PC-9 (cell line): ENCODE results near the gene STUM. TPM values are rescaled to one million over a fixed set of nuclear protein-coding genes. Genes with fewer than 3 reads are reported as not detected.

Experiments used
- BruUV-seq: library from RNA; stranded (reverse); fragments of 400-500 nt; replicated peaks from 2 replicates; lab custom pipeline; 2021; lab: Mats Ljungman, UMichigan
- CTCF ChIA-PET: fragments of 300-600 bp; sonication (Branson Sonifier 250); formaldehyde crosslinking; loops from one replicate; lab custom pipeline; 2022; ENCODE audit warnings: antibody characterized with exemption; lab: Charles Lee
- POLR2A ChIA-PET: fragments of 300-600 bp; sonication (Branson Sonifier 250); formaldehyde crosslinking; loops from one replicate; lab custom pipeline; 2022; ENCODE audit warnings: antibody characterized with exemption; ENCODE audit not compliant: unreplicated experiment; lab: Charles Lee
- DNase-seq, 2 experiments: peaks; one replicate each; pipeline versions ENCODE4 v3.0.0 to v3.0.0-alpha.2; 2015 to 2022; ENCODE audit warnings: mixed read lengths in 1 of 2
- H2AFZ ChIP-seq: fragments of 200-600 bp; sonication (generic); 2 replicates; pipeline ENCODE4 v1.8.1; 2017; ENCODE audit warnings: antibody characterized with exemption
- H3F3A ChIP-seq: fragments of 200-600 bp; sonication (generic); 2 replicates; pipeline ENCODE4 v1.8.1; 2017; ENCODE audit warnings: antibody characterized with exemption, mild to moderate bottlenecking, low read depth; ENCODE audit not compliant: insufficient read depth
- H3K27ac ChIP-seq: fragments of 200-600 bp; sonication (generic); 2 replicates; pipeline ENCODE4 v1.6.1; 2016; ENCODE audit warnings: mixed run types
- H3K27me3 ChIP-seq: fragments of 200-600 bp; sonication (generic); 2 replicates; pipeline ENCODE4 v1.6.1; 2016; ENCODE audit warnings: low read depth, mixed run types; ENCODE audit not compliant: insufficient read depth
- H3K36me3 ChIP-seq: fragments of 200-600 bp; sonication (generic); 2 replicates; pipeline ENCODE4 v1.6.1; 2016; ENCODE audit warnings: low read depth, mixed run types
- H3K4me1 ChIP-seq: fragments of 200-600 bp; sonication (generic); replicated peaks from 2 replicates; pipeline ENCODE4 v1.6.1; 2016; ENCODE audit warnings: mixed run types; ENCODE audit not compliant: insufficient read depth
- H3K4me2 ChIP-seq: fragments of 200-600 bp; sonication (generic); 2 replicates; pipeline ENCODE4 v1.6.1; 2017; ENCODE audit warnings: mixed run types
- H3K4me3 ChIP-seq: fragments of 200-600 bp; sonication (generic); 2 replicates; pipeline ENCODE4 v1.6.1; 2016; ENCODE audit warnings: mixed run types
- H3K79me2 ChIP-seq: fragments of 200-600 bp; sonication (generic); 2 replicates; pipeline ENCODE4 v1.6.1; 2017; ENCODE audit warnings: low read depth, mixed run types
- H3K9me2 ChIP-seq: fragments of 200-600 bp; sonication (generic); 2 replicates; pipeline ENCODE4 v1.8.1; 2017; ENCODE audit warnings: mild to moderate bottlenecking; ENCODE audit not compliant: insufficient read depth
- H3K9me3 ChIP-seq: fragments of 200-600 bp; sonication (generic); 2 replicates; pipeline ENCODE4 v1.8.1; 2016; ENCODE audit warnings: low read depth; ENCODE audit not compliant: insufficient read depth
- H4K20me1 ChIP-seq: fragments of 200-600 bp; sonication (generic); 2 replicates; pipeline ENCODE4 v1.8.1; 2017; ENCODE audit not compliant: insufficient read depth
- EZH2 ChIP-seq: fragments of 200-600 bp; sonication (generic); IDR thresholded peaks from 2 replicates; pipeline ENCODE4 v1.8.0; 2017; ENCODE audit warnings: antibody characterized with exemption, low read depth
- intact Hi-C: fragments of 100-400 bp; cut with micrococcal nuclease; formaldehyde crosslinking; loops from one replicate; pipeline ENCODE4 v1.10.0; 2022; ENCODE audit not compliant: unreplicated experiment
- total RNA-seq: library from RNA; stranded (reverse); gene quantifications from 2 replicates; pipeline ENCODE4 v1.2.3, GENCODE V29; 2021
- TF ChIP-seq, protein P1 (sequence below): fragments of 200-600 bp; sonication (generic); conservative IDR thresholded peaks from 2 replicates; pipeline ENCODE4 v1.6.1; 2017; ENCODE audit warnings: mixed run types, antibody characterized with exemption, mild to moderate bottlenecking, moderate library complexity

Gene STUM
- total RNA-seq, 1 experiment from 2014 or later = not detected

DNA sequence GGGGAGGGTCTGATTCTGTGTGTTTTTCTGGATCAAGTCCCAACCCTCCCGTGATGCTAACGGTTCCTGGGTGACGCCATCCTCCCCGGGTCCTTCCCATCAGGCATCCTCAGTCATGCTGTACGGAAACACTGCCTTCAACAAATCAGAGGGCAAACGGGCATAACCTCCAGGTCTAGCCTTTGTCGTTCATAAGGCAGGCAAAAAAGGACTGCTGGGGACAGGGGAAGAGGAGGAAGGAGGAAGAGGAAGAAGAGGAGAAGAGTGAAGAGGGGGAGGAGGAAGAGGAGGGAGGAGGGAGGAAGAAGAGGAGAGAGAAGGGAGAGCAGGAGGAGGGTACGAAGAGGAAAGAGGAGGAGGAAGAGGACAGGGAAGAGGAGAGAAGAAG is 106.1 kb downstream of the STUM start:
- no peaks in the 10 kb centered on the region for H3K9me2 ChIP-seq
- no peaks in the 10 kb centered on the region for H3K27me3 ChIP-seq
- no peaks in the 10 kb centered on the region for H3K4me1 ChIP-seq
- intact Hi-C loops = no loop called here
- H4K20me1 ChIP-seq = no peaks in the 10 kb centered on the region
- no peak overlapping the region for H3K4me3 ChIP-seq
- no peaks in the 10 kb centered on the region for H3K36me3 ChIP-seq
- no peak for TF ChIP-seq EZH2
- TF ChIP-seq, protein P1, sequence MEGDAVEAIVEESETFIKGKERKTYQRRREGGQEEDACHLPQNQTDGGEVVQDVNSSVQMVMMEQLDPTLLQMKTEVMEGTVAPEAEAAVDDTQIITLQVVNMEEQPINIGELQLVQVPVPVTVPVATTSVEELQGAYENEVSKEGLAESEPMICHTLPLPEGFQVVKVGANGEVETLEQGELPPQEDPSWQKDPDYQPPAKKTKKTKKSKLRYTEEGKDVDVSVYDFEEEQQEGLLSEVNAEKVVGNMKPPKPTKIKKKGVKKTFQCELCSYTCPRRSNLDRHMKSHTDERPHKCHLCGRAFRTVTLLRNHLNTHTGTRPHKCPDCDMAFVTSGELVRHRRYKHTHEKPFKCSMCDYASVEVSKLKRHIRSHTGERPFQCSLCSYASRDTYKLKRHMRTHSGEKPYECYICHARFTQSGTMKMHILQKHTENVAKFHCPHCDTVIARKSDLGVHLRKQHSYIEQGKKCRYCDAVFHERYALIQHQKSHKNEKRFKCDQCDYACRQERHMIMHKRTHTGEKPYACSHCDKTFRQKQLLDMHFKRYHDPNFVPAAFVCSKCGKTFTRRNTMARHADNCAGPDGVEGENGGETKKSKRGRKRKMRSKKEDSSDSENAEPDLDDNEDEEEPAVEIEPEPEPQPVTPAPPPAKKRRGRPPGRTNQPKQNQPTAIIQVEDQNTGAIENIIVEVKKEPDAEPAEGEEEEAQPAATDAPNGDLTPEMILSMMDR = no peak
- no peaks in the 10 kb centered on the region for H3K9me3 ChIP-seq
- no TSS peak for BruUV-seq
- no peak overlapping the region for H2AFZ ChIP-seq
- no peaks in the 10 kb centered on the region for H3K79me2 ChIP-seq
- ChIA-PET CTCF (no interaction called here), POLR2A (no interaction called here)
- H3K27ac ChIP-seq = no peak overlapping the region
- no peaks in the 10 kb centered on the region for H3F3A ChIP-seq
- H3K4me2 ChIP-seq = no peak overlapping the region
- no peak for DNase-seq

DNA sequence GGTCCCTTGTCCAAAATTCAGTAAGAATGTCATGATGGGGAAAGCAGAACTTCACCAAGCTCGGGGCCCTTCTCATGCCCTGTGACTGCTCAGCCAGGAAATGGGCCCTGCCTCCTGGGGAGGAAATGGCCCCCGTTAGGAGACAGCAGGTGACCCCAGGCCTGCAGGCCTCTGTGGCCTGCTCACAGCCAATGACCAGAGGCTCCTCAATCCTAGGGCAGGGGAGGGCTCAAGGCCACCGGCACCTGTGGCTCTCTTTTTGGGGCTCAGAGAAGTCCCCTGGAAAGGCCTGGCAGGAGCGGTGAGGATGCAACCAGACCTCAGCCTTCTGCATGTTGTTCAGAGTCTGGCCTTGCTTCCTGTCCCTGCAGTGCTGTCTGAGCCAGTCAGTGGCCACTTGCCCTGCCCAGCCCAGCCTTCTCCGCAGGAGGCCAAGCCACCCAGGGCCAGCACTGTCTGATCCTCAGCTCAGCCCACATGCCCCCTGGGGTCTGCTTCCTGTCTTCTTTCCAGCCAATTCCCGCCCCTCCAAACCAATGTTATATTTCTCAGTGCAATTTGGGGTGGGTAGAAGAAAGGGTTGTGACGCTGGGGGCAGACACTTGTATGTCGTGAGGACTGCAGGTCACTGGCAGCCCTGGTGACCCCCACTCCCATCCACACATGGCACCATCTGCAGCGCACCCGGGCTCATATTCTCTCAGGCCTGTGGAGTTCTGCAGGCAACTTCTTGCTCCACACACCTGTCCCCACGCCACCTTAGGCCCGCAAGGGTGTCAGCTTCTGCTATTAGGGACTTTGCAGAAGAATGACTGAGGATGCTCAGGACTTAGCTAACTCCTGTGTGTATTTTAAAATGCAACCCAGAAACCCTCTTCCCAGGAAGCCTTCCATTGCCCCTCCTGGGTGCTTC is 106.9 kb downstream of the STUM start:
- no TSS peak for BruUV-seq
- peaks cover 7% of the 10 kb centered on the region; the same call in 1 of the 2 replicates for H3K79me2 ChIP-seq
- ChIA-PET POLR2A (no interaction called here), CTCF (no interaction called here)
- no peaks in the 10 kb centered on the region for H3F3A ChIP-seq
- no peak overlapping the region for H3K4me3 ChIP-seq
- no peaks in the 10 kb centered on the region for H3K9me3 ChIP-seq
- no peaks in the 10 kb centered on the region for H3K9me2 ChIP-seq
- no peaks in the 10 kb centered on the region for H4K20me1 ChIP-seq
- no peak overlapping the region for H2AFZ ChIP-seq
- H3K27ac ChIP-seq = no peak overlapping the region
- H3K36me3 ChIP-seq = no peaks in the 10 kb centered on the region
- TF ChIP-seq, protein P1 = no peak
- TF ChIP-seq EZH2 = no peak
- DNase-seq = no peak
- intact Hi-C loops = no loop called here
- H3K27me3 ChIP-seq = no peaks in the 10 kb centered on the region
- H3K4me1 ChIP-seq = no peaks in the 10 kb centered on the region
- no peak overlapping the region for H3K4me2 ChIP-seq

DNA sequence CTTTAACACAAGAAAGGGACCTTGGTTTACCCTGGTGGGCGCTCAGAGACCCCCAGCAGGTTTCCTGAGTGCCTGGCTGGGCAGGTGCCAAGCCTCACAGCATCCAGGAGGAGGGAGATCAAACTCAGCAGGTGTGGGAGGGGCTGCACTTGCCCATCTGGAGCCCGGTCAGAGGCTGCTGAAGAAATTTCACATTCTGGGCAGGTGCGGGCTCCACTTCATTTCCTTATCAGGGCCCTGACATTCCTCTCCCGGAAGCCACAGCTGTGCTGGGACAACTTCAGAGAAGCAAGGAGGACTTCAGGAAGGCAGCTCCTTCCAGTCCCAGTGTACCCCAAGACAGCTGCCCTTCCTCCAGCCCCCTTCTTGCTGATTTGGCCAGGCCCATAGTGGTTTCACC is 107.6 kb downstream of the STUM start:
- H3K27me3 ChIP-seq = no peaks in the 10 kb centered on the region
- BruUV-seq = no TSS peak
- no peaks in the 10 kb centered on the region for H3K4me1 ChIP-seq
- peaks cover 13% of the 10 kb centered on the region; the same call in 1 of the 2 replicates for H3K79me2 ChIP-seq
- TF ChIP-seq, protein P1 = no peak
- no peak for TF ChIP-seq EZH2
- ChIA-PET POLR2A (no interaction called here), CTCF (no interaction called here)
- no peaks in the 10 kb centered on the region for H4K20me1 ChIP-seq
- H3K4me3 ChIP-seq = no peak overlapping the region
- no peak overlapping the region for H3K4me2 ChIP-seq
- no peaks in the 10 kb centered on the region for H3K9me3 ChIP-seq
- no peaks in the 10 kb centered on the region for H3K36me3 ChIP-seq
- no peak overlapping the region for H3K27ac ChIP-seq
- H2AFZ ChIP-seq = no peak overlapping the region
- DNase-seq = no peak
- intact Hi-C loops = no loop called here
- peaks cover 2% of the 10 kb centered on the region; the same call in 1 of the 2 replicates for H3F3A ChIP-seq
- no peaks in the 10 kb centered on the region for H3K9me2 ChIP-seq
